ENCODE results near the gene TRIM14.
"Not testable (repeated sequence)": the region's sequence is repeated elsewhere in the genome, so short reads cannot be mapped to it uniquely, and the experiment has no call there.

The TRIM14 gene

DNA sequence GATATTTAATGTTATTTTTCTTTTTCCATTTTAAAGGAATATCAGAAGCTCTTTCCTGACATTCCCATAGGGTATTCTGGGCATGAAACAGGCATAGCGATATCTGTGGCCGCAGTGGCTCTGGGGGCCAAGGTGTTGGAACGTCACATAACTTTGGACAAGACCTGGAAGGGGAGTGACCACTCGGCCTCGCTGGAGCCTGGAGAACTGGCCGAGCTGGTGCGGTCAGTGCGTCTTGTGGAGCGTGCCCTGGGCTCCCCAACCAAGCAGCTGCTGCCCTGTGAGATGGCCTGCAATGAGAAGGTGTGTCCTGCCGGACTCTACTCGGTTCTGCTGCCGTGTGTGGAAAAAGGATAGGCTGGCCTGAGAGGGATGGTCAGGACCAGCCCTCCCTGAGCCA lies 38.2 kb downstream of the TRIM14 start:
- no peak for DNase-seq

DNA sequence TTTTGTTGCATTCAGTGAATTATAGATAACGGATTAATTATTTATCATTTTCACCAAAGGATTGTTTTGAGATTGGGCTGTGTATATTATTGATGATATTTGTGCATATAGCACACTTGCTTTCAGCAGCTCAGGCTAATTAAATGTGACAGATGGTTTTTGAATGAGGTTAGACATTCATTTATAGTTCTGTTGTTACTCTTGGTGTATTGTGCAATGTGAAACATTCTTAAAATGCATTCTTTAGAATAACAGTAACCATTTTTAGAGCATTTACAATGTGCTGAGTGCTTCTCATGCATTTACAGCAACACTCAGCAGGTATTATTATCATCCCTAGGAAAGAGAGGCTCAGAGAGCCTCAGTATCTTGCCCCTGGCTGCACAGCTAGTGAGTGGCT lies 38.7 kb downstream of the TRIM14 start:
- DNase-seq: peak; percentile 45

DNA sequence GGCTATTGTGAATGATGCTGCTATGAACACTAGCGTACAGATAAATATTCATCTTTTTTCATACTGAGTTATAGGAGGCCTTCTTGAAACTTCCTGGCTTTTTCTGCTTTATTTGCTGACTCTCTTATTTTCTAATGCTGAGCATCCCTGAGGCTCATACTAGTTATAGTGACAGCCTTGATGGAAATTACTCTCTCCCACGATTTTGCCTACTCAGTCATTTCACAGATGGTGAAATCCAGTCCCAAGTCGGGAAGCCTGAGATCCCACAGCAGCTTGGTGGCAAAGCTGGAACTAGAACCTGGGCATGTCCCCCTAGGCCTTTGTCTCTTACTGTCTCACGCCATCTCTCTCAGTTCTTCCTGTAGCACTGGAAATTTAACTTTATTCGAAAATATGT lies 40.1 kb downstream of the TRIM14 start:
- DNase-seq: no peak

DNA sequence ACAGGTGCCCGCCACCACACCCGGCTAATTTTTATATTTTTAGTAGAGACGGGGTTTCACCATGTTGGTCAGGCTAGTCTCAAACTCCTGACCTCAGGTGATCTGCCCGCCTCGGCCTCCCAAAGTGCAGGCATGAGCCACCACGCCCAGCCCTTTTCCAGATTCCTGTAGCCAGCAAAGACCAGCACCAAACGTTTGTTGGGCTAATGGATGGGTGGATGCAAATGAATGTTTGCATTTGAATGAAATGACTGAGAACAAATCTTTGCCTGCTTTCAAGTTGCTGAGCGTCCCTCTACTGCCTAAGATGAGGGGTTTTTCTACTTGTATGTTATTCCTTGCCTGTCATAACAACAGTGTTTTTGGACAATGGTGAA lies 42.5 kb downstream of the TRIM14 start:
- not testable (repeated sequence) for DNase-seq

DNA sequence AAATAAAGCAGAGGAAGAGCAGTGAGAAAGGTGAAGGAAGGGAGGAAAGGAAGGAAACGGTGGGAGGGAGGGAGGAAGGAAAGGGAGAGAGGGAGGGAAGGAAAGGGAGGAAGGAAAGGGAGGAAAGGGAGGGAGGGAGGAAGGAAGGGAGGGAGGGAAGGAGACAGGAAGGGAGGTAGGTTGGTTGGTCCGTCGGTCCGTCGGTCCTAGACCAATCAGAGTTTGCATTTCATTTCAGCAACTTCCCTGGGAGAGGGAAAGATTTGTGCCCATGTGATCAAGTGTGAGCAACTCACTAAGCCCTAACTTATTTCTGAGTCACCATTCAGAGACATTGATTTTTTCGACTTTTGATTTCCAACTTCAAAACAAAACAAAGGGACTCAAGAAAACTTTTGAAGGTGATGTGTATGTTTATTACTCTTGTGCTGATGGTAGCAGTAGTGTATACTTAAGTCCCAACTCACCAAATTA lies 43.7 kb downstream of the TRIM14 start:
- DNase-seq: peak; percentile 48

DNA sequence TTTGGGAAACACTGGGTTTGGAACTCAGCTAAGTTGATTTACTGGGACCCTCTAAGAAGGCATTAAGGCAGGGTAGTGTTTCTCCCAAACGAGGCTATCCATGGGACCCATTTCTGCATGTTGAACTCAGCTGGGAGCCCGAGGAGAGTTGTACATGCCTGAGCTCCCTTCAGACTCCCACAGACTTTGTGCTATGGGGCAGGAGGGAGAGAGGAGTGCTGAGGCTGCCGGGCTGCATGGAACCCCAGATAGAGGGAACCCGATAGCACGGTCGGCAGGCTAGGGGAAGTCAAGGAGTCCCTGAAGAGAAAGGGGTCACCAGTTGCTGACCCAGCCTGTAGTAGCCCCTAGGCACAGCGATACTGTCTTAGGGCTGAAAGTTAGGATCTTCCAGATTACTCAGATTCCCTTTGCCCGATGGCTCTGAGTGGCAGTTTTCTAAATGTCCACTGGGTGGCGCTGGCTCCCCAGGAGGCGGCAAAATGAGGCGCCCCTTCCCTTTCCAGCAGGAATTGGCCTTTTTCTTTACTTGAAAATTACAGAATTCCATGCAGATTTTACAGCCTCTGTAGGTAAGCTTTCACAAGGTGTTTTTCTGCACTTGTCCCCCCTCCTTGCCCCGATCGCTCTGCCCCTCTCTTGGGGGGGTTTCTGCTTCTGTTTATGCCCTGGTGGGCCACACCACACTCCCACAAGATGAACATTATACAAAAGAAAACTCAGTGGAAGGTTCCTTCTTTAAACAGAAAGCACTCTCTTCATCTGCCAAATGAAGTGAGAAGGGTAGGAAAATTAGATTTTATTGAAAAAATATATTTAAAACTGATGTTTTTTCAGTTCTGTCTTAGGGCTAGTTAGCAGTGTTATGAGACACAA lies 44.7 kb downstream of the TRIM14 start:
- DNase-seq: peak; percentile 57

DNA sequence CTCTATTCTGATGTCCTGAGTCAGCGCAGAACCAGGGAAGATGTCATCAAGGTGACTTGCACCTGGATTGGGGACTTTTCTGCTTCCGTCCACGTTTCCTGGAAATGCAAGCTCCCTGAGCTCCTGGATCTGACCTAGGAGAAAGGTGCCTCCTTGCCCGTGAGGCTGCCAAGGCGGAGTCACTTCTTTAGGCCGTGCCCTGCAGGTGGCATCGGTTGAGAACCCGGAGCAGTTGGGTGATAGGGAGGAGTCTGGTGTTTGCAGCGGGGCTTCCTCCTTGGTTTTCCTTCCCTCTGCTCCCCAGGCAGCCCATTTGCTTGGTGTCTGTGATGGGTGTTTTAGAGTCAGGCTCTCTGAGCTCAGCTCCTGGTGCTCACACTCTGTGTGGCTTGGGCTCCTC lies 47.3 kb downstream of the TRIM14 start:
- no peak for DNase-seq

DNA sequence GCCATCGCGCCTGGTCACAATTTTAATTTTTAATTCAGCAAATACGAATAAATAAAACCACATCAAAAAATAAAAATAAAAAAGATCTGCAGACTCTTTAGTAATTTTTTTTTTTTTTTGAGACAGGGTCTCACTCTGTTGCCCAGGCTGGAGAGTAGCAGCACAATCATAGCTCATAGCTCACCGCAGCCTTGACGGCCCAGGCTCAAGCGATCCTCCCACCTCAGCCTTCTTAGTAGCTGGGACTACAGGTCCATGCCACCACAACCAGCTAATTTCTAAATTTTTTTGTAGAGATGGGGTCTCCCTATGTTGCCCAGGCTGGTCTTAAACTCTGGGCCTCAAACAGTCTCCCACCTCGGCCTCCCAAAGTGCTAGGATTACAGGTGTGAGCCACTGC lies 48.3 kb downstream of the TRIM14 start:
- DNase-seq: no peak

DNA sequence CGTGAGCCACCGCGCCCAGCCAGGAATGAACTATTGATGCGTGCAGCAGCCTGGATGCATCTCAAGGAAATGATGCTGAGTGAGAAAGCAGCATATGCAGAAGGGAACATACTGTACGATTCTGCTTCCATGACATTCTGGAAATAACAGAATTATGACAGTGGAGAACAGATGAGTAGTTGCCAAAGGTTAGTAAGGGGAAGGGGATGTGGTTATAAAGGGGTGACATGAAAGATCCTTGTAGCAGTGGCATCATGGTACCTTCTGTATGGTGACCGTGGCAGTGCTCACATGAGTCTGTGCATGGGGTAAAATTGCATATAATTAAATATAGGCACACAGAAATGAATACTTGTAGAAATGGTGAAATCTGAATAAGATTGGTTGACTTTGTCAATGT lies 49.5 kb downstream of the TRIM14 start:
- no peak for DNase-seq

DNA sequence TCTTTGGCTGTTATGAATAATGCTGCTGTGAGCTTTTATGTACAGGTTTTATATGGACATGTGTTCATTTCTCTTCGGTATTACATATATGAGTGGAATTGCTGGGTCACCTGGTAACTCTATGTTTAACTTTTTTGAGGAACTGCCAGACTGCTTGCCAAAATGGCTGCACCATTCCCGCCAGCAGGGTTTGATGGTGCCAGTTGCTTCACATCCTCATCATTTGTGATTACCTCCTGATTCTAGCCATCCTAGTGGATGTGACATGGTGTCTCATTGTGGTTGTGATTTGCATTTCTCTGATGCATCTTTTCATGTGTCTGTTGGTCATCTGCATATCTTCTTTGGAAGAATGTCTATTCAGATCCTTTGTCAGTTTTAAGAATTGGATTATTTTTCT lies 51.8 kb downstream of the TRIM14 start:
- DNase-seq: no peak

DNA sequence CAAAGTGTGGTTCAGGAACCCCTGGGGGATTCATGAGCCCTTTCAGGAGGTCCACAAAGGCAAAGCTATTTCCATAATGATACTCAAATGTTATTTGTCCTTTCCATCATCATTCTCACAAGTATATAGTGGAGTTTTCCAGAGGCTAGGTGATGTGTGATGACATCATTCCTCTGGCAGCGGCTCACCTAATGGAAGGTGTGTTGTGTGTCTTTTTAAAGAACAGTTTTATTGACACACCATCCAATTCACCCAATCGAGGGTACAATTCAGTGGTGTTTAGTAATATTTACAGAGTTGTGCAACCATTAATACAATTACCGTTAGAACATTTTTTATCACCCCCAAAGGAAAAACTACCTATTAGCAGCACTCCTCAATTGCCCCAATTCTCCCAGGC lies 52.8 kb downstream of the TRIM14 start:
- no peak for DNase-seq

DNA sequence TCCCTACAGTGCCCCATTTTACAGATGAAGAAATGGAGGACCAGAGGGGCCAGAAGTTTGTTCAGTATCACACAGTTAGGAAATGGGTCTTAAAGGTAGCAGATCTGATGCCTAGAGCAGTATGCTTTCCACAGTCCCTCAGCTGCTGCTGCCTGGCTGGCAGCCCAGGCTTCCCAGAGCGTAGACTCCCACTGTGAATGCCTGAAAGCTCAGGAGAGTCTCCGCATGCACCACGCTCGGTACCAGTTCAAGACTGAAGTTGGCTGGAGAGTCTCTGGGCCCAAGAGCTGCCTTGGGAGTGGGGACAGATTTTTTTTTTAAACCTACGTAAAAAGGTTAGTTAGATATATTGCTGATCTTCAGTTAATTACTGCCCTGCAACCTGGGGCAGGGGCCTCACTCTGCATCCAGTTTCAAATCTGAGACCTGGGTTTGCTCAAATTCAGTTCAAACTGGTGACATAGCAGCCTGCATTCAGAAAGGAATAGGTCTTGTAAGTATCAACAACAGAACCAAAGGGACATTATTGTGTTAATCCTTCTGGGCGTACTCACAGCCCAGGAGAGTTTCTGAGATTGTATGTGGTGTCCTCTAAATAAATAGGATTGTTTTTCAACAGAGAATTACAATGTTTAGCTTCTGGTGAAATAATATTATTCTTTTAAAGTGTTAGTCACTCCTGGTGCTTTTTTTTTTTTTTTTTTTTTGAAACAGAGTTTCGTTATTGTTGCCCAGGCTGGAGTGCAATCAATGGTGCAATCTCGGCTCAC lies 54.2 kb downstream of the TRIM14 start:
- peak; percentile 14 for DNase-seq

DNA sequence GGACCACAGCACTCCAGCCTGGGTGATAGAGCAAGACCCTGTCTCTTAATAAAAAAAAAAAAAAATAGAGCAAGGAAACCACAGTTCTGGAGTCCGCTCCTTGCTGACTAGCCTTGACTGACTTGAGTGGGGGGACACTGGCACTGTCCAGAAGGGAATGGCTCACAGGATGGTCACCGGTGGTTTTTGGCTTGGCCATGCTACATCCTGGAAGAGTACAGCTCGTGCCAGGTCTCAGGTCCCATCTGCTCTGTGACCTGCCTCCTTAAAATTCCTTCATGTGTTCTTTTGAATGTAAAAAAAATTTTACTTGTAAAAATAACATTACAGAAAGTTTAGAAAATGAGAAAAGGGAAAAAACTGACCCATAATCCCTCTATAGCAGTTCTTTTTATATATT lies 56.9 kb downstream of the TRIM14 start:
- DNase-seq: no peak

DNA sequence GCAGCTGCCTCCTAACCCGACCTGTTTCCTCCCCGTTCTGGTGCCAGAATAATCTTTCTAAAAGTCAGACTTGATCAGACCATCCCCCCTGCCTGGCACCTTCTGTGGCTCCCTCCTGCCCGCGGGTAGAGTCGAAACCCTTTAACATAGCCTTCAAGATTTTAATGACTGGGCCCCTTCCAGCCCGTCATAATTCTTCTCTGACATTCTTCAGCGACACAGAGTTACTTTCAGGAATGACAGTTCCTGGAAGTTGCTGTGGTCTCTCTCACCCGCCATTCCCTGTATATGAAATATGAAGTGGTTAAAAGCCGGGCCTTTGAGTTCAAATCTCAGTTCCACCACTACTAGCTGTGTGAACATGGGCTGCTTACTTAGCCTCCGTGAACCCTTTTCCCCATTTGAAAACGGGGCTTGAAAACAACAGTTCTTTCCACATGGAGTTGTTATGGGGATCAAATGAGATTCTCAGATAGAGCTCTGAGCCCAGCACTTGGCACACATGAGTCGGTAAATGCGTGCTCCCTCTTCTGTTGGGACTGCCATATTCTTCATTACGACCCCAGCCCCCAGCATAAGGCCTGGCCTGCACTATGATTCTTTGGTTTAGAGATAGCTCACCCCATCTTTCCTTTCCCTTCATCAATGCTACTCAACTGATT lies 61.8 kb downstream of the TRIM14 start:
- DNase-seq: no peak

DNA sequence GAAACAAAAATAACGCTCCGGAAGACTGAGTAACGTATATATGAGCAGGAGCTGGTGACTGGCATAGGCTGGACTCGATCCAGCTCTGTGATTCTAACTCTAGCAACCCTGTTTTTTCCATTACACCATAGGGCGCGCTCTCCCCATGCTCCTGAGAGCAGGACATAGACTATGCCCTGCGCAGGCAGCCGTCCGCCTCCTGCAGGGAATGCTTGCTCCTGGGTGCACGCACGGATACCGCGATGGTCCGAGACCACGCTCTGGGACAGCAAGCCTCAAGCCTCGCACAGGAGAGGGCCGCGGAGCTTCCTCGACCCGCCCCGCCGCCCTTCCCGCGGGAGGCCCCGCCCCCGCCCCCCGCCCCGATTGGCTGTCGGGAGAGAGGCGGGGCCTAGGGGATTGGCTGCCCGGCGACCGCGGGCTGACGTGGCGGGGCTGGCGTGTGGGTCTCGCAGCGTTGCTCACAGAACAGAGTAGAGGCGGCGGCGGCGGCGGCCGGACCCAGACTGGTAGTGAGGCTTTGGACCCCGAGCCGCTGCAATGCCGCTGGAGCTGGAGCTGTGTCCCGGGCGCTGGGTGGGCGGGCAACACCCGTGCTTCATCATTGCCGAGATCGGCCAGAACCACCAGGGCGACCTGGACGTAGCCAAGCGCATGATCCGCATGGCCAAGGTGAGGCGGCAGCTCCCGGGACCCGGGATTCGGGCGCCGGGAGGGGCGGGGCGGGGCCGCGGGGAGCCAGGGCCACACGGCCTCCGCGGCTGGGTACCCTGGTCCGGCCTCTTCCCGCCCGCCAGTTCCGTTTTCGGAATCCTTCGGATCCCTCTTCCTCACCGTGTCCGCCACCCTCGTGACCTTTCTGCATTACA lies 62.5 kb downstream of the TRIM14 start, which contains the start of gene NANS:
Gene NANS (plus strand): TSS at position 464 of the 869 bp plus-strand sequence. CDS start 77 bp downstream, at position 541.
- DNase-seq: peak; percentile 94

DNA sequence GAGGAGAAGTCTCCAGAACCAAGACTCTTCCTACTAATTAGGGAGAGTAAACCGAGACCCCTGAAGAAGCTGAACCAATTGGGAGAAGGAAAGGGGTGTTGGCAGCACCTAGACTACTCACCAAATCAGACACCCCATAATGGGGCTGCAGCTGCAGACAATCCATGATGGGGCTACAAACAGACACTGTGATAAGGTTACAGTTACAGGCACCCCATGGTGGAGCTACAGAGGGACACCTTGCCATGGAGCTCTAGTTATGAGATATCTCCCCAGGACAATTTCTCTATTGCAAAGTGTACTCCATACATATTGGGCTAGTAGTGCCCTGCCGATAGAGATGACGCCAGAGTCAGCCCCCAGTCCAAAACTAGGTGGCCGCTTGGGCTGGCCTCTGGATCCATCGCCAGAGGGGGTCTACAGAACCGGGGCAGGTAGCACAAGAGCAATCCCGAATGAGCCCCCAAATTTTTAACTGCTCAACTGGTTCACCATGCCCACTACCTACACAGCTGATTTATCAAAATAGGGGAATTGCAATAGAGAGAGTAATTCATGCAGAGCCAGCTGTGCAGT lies 64.6 kb downstream of the TRIM14 start:
- no peak for DNase-seq

DNA sequence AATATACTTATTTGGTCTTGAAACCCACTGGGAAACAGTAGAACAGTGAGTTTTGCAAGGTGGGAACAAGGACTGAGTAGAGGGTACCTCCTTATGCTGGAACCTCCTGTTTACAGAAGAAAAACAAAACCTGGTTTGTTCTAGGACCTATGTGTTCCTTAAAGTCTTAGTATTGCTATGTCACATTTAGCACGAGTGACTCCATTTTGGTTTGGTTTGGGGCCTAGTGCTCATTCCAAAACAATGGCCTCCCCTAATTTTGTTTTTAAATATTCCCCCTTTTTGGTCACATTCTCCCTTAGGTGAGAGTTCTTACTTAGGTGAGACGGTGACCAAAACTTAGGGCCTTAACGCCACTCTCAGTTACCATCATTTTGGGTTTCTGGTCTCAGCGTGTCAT lies 68.7 kb downstream of the TRIM14 start:
- DNase-seq: no peak

DNA sequence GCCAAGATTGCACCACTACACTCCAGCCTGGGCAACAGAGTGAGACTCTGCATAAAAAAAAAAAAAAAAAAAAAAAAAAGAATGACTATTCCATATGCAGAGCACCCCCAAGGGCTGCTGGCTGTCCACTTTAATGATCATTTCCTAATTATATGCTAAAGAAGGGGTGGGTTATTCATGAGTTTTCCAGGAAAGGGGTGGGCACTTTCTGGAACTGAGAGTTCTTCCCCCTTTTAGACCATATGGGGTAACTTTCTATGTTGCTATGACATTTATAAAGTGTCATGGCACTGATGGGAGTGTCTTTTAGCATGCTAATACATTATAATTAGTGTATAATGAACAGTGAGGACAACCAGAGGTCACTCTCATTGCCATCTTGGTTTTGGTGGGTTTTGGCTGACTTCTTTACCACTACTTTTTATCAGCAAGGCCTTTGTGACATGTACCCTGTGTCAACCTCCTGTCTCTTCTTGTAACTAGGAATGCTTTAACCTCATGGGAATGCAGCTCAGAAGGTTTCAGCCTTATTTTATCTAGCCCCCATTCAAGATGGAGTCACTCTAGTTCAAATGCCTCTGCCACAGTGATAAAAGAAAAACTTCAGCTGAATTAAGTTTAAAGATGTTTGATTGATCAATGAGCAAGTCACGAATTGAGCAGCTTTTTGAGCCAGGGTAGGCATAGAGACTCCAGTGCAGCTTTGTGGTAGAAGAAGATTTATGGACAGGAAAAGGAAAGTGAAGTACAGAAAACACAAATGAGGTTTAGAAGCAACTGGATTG lies 69.5 kb downstream of the TRIM14 start:
- no peak for DNase-seq

DNA sequence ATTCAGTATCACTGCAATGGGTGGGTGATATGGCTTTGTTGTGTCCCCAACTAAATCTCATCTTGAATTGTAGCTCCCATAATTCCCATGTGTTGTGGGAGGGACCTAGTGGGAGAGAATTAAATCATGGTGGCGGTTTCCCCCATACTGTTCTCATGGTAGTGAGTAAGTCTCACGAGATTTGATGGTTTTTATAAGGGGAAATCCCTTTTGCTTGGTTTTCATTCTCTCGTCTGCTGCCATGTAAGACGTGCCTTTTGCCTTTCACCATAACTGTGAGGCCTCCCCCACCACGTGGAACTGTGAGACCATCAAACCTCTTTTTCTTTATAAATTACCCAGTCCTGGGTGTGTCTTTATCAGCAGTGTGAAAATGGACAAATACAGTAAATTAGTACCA lies 72.0 kb downstream of the TRIM14 start:
- DNase-seq: no peak

DNA sequence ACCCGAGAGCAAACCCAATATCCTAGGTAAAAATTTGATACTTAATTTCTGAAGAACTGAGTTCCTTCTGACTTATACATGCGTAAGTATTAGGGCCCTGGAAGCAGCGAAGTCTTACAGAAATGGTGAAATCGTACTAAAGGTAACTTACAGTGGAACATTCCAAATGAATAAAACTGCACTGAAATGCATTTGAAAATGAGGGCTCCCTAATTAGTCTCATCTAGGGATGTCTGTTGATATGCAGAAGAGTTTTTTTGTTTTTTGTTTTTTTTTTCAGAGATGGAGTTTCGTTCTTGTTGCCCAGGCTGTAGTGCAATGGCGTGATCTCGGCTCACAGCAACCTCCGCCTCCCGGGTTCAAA lies 72.9 kb downstream of the TRIM14 start:
- DNase-seq: no peak

Measured in fibroblast of skin of scalp (primary cell).